GM19239 (cell line): ENCODE results near the gene KCNIP3.

Source experiments
- DNase-seq: peaks from one replicate; pipeline ENCODE4 v3.0.0; 2011; ENCODE audit warnings: low spot score; ENCODE audit not compliant: insufficient read length
- FAIRE-seq: peaks from 2 replicates; lab custom pipeline; 2011; peaks lifted over from hg19 to GRCh38; lab: Jason Lieb, UNC

The KCNIP3 gene

DNA sequence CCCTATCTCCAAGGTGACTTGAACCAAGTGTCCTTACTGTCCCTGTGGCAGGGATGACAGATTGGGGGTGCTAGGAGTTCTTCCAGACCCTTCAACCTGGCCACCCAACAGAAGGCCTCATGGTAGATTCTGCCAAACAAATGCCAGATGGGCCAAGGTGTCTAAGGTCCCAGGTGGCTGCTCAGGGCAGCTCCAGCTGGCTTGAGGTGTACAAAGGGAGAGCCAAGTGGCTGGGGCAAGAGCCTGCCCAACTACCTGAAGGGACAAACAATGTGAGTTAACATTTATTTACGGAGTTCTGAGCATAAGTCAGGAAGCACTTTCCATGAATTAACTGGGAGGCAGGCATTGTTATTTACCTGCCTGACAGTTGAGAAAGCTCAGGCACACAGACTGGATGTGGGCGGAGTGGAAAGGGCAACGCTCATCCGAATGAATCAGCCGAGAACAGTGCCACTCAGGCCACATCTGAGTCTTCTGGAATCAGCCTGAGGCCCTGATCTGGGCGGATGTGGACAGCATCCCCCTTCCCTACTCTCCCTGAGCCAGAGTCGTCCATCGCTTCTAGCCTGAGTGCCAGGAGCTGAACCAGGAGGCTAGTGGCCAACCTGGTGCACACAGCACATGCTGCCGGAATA lies 4.4 kb upstream of the KCNIP3 start:
- DNase-seq (no peak), FAIRE-seq (no peak)

DNA sequence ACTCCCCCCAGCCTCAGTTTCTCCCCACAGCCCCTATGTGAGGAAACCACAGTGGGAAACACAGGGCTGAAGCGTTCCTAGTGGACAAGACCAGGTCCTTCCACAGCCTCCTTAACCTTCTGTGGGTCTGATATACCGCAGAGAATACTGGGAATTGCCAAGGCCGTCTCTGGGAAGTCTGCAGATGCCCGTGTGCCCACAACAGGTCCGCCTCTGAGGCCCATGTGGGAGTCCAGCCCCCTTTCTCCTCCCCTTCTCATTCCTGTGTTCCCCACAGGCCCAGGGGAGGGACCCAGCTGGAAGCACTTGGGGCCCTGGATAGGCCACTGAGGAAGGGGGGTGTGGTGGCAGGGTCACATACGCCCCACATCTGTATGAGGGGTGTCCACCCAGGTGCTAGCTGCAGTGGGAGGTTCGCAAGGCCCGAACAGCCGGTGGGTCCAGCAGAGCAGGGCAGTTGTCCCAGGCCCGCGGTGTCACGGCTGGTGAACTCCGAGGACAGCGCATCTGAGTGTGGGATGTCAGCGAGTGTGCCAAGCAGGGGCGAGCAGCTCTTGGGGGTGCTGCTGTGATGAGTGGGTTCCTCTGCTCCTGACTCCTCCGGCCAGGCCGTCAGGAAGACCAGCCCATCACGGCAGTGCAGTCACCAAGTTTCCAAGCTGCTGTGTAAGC lies 2.4 kb upstream of the KCNIP3 start:
- FAIRE-seq (no peak), DNase-seq (no peak)

DNA sequence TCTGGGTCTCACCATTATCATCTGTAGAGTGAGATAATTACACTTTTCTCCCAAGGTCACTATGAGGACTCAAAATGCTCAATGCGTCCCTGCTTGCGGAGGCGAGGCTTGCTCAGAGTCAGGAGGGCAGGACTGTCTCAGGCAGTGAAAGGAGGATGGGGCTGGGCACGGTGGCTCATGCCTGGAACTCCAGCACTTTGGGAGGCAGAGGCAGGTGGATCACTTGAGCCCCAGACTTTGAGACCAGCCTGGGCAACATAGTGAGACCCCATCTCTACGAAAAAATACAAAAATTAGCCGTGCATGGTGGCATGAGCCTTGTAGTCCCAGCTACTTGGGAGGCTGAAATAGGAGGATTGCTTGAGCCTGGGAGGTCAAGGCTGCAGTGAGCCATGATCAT lies 1.8 kb upstream of the KCNIP3 start:
- FAIRE-seq (no peak), DNase-seq (no peak)

DNA sequence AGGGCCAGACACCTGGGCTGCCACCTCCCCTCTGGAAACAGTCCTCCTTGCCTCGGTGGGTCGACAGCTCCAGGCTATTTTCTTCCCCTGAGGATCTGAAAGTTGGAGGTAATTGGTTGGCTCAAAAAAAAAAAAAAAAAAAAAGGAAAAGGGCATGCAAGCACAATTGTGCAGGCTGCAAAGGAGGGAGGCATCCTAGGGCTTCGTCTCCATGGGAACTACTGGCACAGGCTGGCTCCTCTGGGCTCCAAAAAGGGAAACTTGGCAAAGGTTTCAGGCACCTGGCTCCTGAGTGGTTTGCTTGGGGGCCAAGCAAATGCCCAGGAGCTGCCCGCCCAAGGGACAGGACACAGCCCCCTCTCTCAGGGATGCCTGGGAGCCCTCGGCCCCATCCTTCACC lies 1.1 kb upstream of the KCNIP3 start:
- no peak for FAIRE-seq
- DNase-seq = no peak

DNA sequence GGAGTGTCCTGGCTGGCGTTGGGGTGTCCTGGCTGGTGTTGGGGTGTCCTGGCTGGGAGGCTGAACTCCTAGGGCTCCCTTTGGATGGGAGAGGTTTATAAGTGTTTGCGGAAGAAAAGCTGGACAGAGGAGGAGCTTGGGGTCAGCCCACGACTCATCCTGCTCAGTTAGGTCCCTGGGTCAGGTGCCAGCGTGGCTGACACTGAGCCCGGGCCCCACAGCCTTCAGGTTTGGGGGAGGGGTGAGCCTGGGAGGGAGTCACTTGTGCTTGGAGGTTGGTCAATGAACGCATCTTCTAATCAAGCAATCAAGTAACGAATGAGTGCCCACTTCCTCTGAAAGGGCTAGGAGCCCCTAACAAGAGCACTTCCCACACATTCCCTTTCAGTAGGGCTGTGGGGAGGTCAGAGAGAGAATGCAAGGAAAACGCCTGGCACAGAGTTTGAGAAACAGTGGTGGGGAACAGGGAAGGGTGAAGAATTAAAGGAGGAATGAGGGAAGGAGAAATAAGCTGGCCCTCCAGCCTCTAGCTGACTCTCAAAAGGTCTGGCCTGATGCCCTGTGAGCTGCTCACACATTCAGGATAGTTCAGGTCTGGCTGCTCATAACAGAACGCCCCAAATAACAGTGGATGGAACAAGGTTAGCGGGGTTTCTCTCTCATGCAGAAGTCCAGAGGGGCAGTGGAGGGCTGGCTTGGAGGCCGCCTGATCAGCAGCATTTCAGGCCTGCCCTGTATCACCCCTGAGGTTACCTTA lies 670 bp downstream of the KCNIP3 start:
- DNase-seq = no peak
- FAIRE-seq = no peak

DNA sequence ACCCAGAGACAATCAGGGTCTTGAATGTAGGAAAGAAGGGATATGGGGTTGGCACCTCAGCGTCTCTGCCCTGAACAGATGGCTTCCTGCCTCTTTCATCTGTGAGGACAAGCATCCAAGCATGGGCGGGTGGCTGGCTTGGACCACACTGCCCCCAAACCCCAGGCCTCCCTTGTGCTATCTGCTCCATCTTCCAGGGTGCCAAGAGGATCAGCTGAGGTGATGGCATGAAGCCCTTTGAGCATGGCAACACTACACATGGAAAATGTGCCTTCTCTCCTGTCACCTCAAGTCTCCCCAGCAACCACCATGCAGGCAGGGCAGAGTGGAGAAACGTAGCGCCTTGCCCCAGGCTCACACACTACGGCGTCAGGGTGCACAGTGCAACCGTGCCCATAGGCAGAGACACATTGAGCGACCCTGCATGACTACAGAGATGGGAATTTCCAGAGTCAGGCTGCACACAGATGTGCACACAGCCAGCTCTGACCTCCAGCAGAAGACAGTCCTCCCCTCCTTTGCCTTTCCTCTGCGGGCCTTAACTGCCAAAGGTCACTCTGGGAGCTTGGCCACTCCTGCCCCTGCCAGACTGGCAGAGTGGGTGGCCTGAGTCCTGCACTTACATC lies 1.5 kb downstream of the KCNIP3 start:
- no peak for DNase-seq
- no peak for FAIRE-seq

DNA sequence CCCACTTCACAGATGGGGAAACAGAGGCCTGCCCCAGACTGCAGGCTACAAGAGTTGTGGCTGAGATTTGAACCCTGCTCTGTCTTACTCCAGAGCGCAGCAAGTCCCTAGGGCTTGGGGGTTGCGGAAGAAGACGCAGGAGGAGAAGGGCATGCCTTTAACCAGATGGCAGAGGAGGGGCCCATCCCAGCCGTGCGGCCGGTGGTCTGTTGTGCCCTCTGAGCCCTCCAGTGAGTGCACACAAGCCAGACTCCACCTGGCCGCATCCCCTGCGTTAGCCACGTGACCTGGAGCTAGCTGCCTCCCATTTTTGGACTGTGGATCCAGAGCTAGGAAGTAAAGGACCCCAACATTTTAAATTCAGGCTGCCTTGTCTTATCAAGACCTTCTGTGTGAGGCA lies 2.8 kb downstream of the KCNIP3 start:
- FAIRE-seq = no peak
- DNase-seq = no peak

DNA sequence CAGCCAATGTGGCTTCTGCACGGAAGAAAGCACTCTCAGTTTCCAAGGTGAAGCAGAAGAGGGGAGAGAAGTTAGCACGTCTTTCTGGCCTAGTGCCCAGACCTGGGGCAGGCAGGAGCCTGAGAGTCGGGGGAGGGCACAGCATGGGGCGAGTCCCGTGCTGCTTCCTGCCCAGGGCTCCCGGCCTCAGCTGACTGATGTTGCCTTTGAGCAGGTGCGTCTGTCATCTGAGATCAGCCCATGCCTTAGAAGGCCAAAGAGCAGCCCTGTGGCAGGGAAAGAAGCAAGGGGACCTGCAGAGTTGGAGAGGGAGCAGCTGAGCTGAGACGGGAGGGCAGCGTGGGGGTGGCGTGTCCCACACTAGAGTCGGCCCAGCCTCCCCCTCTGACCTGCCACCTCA lies 3.3 kb downstream of the KCNIP3 start:
- no peak for FAIRE-seq
- DNase-seq = no peak

DNA sequence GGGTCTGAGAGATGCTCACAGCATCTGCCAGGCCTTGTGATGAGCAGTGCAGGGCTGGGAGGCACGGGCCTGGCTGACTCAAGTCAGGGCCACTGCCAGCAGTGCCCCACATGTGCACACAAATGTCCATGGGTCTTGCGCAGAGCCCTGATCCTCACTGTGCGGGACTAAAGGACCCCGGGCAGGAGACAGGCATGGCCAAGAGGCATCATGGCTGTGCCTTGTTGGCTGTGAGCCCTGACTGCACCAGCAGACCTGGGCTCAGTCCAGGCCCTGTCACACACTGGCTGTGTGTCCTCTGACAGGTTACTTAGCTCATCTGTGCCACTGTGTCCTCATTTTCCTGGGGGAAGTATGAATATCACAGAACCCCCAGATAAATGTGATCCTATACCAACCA lies 4.0 kb downstream of the KCNIP3 start:
- DNase-seq = no peak
- FAIRE-seq = no peak

DNA sequence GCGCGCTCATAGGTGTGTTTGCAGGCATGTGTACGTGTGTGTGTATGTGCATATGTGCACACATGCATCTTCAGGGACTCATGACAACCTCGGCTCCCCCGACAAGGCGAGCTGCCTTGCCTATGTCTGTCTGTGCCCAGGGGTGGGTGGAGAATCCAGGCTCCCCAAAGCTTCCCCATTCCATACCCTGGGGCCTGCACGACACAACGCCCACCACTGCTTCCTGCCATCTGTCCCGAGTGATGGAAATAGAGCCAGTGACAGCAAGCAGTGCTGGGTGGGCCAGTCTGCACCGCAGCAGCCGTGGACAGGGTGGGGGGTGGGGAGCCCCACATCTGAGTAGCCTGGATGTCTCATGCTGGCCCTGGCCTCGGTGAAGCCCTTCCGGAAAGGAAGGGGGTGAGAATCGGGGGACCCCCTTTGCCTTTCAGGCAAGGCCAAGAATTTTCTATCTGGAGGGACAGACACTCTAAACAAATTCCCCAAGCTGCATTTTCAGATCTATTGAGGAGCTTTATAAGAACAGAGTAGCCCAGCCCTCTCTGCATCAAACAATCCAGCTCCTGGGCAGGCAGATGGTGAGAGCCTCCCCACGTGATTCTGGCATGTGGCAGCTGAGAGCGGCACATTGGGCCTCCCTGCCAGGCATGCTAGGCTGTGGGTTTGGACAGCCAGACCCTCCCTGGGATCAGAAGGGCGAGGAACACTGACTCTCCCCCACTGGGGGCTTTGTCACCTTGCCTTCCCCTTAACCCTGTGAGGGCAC lies 4.9 kb downstream of the KCNIP3 start:
- FAIRE-seq (no peak), DNase-seq (no peak)

DNA sequence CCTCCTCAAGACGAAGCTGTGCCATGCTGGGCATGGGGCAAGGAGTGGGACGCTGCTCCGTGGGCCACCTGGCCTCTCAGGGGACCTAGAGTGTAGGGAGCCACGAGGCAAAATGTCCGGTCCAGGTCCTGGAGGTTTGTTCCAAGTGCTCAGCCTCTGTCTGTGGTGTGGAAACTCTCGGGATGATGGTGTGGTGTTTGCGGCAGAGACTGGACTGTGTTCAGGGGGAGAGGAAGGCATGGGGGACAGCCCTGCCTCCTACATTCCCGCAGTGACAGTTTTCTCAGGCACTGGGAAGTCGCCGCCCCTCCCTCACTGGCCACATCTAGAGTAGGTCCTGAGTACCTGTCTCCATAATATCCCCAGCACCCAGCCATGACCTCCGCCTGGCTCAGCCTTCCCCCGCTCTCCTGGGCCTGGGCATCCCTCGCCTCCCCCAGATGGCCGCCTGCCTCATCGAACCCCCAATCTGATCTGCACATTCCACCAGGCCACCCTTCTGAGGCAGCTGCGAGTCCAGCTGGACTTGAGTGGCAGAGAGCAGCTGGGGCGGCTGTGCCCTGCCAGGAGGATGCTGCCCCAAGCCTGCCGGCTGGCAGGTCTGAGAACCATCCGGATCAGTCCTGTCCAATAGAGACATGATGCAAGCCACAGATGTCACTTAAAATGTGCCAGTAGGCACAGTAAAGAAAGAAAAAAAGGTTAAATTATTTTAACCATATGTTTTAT lies 6.2 kb downstream of the KCNIP3 start:
- DNase-seq (no peak), FAIRE-seq (no peak)

DNA sequence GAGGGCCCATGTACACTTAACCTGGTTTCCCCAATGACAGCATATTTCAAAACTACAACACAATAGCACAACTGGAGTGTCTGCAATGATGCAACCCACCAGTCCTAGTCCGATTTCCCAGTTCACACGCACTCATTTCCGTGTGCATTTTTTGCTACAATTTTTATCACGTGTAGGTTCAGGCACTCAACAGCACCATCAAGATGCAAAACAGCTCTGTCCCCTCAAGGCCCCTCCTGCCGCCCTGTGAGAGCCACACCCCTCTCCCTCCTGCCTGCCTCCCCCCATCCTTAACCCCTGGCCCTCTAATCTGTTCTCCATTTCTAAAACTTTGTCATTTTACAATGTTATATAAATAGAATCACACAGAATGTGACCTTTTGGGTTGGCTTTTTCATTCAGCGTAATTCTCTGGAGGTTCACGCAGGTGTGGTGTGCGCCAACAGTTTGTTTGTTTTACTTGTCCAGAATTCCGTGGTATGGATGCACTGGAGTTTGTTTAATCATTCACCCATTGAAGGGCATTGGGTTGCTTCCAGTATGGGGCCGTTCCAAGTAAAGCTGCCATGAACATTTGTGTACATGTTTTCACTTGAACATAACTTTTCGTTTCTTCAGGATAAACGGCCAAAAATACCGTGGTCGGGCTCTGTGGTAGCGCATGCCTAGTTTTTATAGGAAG lies 8.4 kb downstream of the KCNIP3 start:
- no peak for FAIRE-seq
- no peak for DNase-seq

DNA sequence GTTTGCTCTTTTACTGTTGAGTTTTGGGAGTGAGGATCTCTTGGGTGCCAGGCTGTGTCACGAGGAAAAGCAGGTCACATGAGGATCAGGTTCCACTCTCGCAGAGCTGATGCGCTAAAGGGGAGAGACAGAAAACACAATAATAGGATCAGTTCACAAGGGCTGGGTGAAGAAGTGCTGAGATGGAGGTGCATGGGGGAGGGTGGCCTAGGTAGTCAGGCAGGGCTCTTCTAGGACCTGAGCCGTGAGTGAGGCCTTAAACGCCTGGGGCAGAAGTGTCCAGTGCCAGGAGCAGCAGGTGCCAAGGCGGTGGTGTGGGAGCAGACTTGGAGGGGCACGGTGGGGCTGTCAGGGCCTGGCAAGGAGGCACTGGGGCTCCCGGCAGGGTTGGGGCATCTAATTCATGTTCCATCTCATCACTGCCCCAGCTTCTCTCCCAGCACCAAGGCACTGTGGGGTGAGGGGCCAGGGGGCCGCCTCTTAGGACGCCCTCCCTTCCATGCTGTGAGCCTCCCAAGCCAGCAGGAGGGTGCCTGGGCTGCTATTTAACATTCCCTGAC lies 9.3 kb downstream of the KCNIP3 start:
- DNase-seq (no peak), FAIRE-seq (no peak)

DNA sequence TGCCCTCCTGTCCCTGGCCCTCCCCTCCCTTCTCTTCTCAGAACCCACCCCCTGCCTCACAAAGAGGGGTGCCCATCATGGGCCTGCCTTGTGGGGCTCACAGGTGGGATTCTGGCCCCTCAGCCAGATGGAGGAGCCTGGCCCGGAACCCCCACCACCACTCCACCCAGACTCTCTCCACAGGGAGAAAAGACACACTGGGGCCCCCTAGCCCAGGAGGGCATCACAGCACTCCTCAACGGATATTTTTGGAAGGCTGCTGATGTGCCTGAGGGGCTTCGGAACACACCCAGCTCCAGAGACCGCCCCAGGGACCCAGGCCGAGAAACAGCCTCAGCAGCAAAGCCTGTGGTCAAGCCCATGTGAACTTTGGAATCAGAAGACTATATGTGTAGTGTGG lies 9.9 kb downstream of the KCNIP3 start:
- FAIRE-seq = no peak
- DNase-seq = no peak

DNA sequence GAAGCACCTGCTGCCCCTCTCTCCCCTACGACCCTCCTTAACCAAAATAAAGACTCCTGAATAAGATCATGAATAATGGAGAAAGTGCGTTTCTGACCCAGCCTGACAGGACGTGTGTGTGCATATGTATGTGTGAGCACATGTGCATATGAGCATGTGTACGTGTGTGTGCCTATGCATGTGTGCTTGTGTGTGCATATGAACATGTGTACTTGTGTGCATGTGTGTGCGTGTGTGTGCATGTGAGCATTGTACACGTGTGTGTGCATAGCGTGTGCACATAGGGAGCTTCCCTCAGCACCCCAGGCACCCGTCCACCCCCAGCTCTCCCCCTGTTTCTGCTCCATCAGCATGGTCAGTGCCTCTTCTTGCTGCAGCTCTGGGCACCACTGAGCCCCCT lies 10.7 kb downstream of the KCNIP3 start:
- FAIRE-seq (no peak), DNase-seq (no peak)

DNA sequence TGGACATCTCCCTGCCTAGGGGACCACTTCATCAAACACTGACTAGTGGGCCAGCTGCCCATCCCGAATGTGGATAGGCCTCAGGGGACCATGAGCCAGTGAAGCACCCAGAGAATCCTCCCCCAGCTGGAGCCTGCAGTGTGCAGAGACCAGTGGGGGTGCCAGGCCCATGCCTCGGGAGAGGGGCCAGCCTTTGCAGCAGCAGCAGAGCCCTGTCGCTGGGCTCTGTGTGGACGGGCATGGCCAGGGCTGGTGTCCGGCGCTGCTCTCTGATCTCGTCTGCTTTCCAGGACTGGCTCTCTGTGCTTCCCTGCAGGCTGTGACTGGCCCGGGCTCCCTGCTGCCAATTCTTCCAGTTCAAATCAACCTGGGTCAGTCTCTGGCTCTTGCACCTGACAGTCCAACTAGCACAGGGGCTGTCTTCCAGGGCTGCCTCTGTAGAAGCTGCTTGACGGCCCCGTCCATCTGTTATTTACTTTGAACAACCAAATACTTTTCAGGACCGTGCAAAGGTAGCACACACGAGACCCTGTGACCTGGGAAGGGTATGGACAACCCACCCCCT lies 11.4 kb downstream of the KCNIP3 start:
- DNase-seq = no peak
- FAIRE-seq = no peak

DNA sequence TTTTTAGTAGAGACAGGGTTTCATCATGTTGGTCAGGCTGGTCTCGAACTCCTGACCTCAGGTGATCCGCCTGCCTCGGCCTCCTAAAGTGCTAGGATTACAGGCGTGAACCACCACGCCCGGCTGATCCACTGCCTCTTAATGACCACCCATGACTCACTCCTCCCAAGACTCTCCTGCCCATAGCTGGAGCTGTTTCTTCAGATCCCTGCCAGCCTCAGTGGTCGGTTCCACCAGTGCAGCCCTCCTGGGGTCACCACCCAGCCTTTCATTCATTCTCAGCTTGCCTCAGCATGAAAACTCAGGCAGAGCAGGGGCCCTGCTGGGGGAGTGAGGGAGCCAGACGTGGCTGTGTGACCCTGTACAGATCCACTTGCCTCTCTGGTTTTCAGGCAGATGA lies 12.5 kb downstream of the KCNIP3 start:
- DNase-seq (no peak), FAIRE-seq (no peak)

DNA sequence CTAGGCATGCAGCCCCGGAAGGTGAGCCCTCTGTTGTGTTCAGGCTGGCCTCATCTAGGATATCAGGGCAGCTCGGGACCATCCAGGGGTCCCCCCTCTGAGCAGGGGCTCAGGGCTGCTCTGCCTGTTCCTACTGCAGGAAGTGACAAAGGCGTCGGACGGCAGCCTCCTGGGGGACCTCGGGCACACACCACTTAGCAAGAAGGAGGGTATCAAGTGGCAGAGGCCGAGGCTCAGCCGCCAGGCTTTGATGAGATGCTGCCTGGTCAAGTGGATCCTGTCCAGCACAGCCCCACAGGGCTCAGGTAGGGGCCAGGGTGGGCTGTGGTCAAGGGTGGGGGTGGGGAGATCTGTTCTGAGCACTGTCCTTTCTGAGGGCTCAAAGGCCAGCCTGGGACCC lies 13.1 kb downstream of the KCNIP3 start:
- DNase-seq = no peak
- no peak for FAIRE-seq

DNA sequence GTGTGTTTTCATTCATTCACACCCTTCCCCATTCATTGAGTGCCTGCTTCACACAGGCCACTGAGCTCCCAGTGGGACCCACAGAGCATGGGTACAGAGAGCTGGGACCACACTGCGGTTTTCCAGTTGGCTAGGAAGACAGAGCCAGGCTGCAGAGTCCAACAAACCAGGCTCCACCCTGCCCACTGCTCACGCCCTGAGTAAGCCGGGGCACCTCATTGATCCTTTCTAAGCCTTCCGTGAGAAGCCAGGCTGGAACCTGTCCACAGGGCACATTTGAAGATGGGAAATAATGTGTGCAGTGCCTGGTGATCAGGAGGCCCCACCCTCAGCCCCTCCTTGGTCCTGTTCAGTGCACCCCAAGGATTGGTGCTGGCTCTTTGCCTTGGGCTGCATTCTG lies 13.5 kb downstream of the KCNIP3 start:
- FAIRE-seq (no peak), DNase-seq (no peak)
